ENCODE results near the gene CYCS. TPM values are rescaled to one million over a fixed set of nuclear protein-coding genes. Genes with fewer than 3 reads are reported as not detected.
"Not testable (repeated sequence)": the region's sequence is repeated elsewhere in the genome, so short reads cannot be mapped to it uniquely, and the experiment has no call there.

The CYCS gene
- total RNA-seq, 1 donor from 2014 or later: 48.2 TPM

- no peak overlapping the region for H3K4me3 Mint-ChIP-seq
- H3K4me1 Mint-ChIP-seq: peaks cover 8% of the 10 kb centered on the region
- no peak for TF ChIP-seq CTCF (IDR thresholded peaks at IDR 0.05; ENCODE audit: unreplicated experiment)
- peaks cover 20% of the 10 kb centered on the region for H3K36me3 Mint-ChIP-seq
- no peaks in the 10 kb centered on the region for H3K9me3 Mint-ChIP-seq
- H3K27ac Mint-ChIP-seq: no peak overlapping the region
- no peak for DNase-seq (ENCODE audit: low spot score in 2 of 2, unreplicated experiment in 2 of 2)
- no peaks in the 10 kb centered on the region for H3K27me3 Mint-ChIP-seq (ENCODE audit: low read depth)
Observed at GRCh38 chr7:25119102-25119501, 6.0 kb downstream of the CYCS start.

- Mint-ChIP-seq H3K27me3 (ENCODE audit: low read depth) (no peaks in the 10 kb centered on the region), H3K9me3 (no peaks in the 10 kb centered on the region), H3K4me3 (no peak overlapping the region), H3K4me1 (no peaks in the 10 kb centered on the region), H3K36me3 (peaks cover 18% of the 10 kb centered on the region), H3K27ac (no peak overlapping the region)
- no peak for DNase-seq (ENCODE audit: low spot score in 2 of 2, unreplicated experiment in 2 of 2)
- no peak for TF ChIP-seq CTCF (IDR thresholded peaks at IDR 0.05; ENCODE audit: unreplicated experiment)
Observed at GRCh38 chr7:25118048-25118753, 6.9 kb downstream of the CYCS start.

- Mint-ChIP-seq H3K9me3 (no peaks in the 10 kb centered on the region), H3K36me3 (peaks cover 18% of the 10 kb centered on the region), H3K27ac (no peak overlapping the region), H3K4me1 (no peaks in the 10 kb centered on the region), H3K27me3 (ENCODE audit: low read depth) (no peaks in the 10 kb centered on the region), H3K4me3 (no peak overlapping the region)
- no peak for TF ChIP-seq CTCF (IDR thresholded peaks at IDR 0.05; ENCODE audit: unreplicated experiment)
- no peak for DNase-seq (ENCODE audit: low spot score in 2 of 2, unreplicated experiment in 2 of 2)
Observed at GRCh38 chr7:25117226-25118047, 7.6 kb downstream of the CYCS start.

- TF ChIP-seq CTCF (IDR thresholded peaks at IDR 0.05; ENCODE audit: unreplicated experiment): no peak
- DNase-seq (ENCODE audit: low spot score in 2 of 2, unreplicated experiment in 2 of 2): no peak
- H3K4me3 Mint-ChIP-seq: no peak overlapping the region
- no peak overlapping the region for H3K27ac Mint-ChIP-seq
- no peaks in the 10 kb centered on the region for H3K4me1 Mint-ChIP-seq
- no peaks in the 10 kb centered on the region for H3K27me3 Mint-ChIP-seq (ENCODE audit: low read depth)
- H3K36me3 Mint-ChIP-seq: peaks cover 10% of the 10 kb centered on the region
- H3K9me3 Mint-ChIP-seq: no peaks in the 10 kb centered on the region
Observed at GRCh38 chr7:25116621-25117020, 8.4 kb downstream of the CYCS start.

GRCh38 chr7:25110514-25110913, 14.5 kb downstream of the CYCS start:
- H3K9me3 Mint-ChIP-seq; H3K27me3 Mint-ChIP-seq (ENCODE audit: low read depth); H3K4me1 Mint-ChIP-seq; H3K27ac Mint-ChIP-seq; H3K36me3 Mint-ChIP-seq; H3K4me3 Mint-ChIP-seq; DNase-seq (ENCODE audit: low spot score in 2 of 2, unreplicated experiment in 2 of 2): not testable (repeated sequence)

GRCh38 chr7:25109276-25109675, 15.8 kb downstream of the CYCS start:
- H3K4me1 Mint-ChIP-seq: no peaks in the 10 kb centered on the region
- H3K9me3 Mint-ChIP-seq: peaks cover 5% of the 10 kb centered on the region

More at GRCh38 chr7:25109276-25109675, 15.8 kb downstream of the CYCS start:
- Mint-ChIP-seq H3K27me3 (ENCODE audit: low read depth) (peaks cover 4% of the 10 kb centered on the region), H3K36me3 (no peaks in the 10 kb centered on the region), H3K27ac (no peak overlapping the region), H3K4me3 (no peak overlapping the region)
- TF ChIP-seq CTCF (IDR thresholded peaks at IDR 0.05; ENCODE audit: unreplicated experiment): no peak
- DNase-seq (ENCODE audit: low spot score in 2 of 2, unreplicated experiment in 2 of 2): no peak
